ENCODE data around the gene DEPDC5.

DNA sequence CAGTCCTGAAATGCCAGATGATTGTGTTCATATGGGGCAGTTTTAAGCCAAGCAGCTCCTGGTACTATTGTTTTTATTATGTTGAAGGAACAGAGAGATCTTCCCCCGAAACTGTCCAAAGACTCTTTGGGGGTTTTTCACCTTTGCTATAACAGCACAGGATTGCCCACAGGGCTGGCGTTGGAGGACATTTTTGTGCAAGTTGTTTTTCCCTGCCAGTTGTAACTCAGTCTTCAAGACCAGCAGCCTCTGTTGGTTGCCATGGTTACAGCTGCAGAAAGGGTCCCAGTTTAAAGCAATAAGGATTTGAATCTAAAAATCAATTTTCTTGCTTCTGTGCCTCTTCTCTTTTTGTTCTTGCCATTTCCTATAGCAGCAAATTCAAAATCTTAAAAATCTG, 145.1 kb downstream of the DEPDC5 start:
- TF ChIP-seq, protein P1, sequence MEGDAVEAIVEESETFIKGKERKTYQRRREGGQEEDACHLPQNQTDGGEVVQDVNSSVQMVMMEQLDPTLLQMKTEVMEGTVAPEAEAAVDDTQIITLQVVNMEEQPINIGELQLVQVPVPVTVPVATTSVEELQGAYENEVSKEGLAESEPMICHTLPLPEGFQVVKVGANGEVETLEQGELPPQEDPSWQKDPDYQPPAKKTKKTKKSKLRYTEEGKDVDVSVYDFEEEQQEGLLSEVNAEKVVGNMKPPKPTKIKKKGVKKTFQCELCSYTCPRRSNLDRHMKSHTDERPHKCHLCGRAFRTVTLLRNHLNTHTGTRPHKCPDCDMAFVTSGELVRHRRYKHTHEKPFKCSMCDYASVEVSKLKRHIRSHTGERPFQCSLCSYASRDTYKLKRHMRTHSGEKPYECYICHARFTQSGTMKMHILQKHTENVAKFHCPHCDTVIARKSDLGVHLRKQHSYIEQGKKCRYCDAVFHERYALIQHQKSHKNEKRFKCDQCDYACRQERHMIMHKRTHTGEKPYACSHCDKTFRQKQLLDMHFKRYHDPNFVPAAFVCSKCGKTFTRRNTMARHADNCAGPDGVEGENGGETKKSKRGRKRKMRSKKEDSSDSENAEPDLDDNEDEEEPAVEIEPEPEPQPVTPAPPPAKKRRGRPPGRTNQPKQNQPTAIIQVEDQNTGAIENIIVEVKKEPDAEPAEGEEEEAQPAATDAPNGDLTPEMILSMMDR (conservative IDR thresholded peaks at IDR 0.05; ENCODE audit: low read depth, low read length), result no peak
- no peak for TF ChIP-seq EZH2 (IDR thresholded peaks at IDR 0.05; ENCODE audit: low read length, unreplicated experiment)
